GM19035 (cell line): Measurements from ENCODE around the gene FAM228B.
A peak's percentile ranks its signal among the peaks of the same experiment; 100 is the strongest.
"Not testable (repeated sequence)": the region's sequence is repeated elsewhere in the genome, so short reads cannot be mapped to it uniquely, and the experiment has no call there.

ENCODE experiments used
- ATAC-seq: cut with Tn5 transposase; IDR thresholded peaks from one replicate; pipeline ENCODE4 v1.9.1; 2021; ENCODE audit not compliant: unreplicated experiment

Gene FAM228B

DNA sequence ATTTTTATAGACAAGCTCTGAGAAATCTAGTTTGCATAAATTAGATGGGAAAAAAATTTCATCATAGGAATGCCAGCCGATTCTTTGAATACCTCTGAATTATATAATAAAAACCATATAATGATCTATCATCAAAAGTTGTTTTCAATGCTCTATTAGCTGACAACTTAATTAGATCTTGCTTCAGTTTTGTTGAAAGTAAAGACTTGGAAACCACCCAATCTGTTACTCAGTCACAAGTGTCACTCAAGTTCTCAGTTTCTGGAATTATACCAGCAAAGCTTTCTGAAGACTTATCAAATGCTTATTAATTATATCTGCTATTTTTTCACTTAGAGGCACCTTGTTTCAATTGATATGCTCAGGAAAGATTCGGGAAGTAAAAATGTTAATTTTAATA is 21.3 kb upstream of the FAM228B start:
- no peak for ATAC-seq

DNA sequence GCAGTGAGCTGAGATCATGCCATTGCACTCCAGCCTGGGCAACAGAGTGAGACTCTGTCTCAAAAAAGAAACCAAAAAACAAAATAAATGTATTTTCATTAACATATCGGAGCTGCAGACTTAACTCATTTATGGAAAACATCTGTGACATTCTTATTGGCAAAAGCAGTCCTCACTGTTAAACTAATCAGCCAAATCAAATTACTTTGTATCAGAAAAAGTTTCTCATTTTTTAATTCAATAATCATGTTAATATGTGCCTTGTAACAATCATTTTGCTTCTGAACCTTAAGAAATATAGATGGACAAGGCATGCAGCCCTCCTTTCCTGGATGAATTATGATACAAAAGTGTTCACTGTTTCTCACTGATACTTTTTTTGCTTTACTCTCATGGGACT is 20.6 kb upstream of the FAM228B start:
- no peak for ATAC-seq

- ATAC-seq: no peak
Measured at GRCh38 chr2:24104110-24104650, 19.1 kb upstream of the FAM228B start.

GRCh38 chr2:24104906-24105305 is 18.4 kb upstream of the FAM228B start:
- no peak for ATAC-seq

DNA sequence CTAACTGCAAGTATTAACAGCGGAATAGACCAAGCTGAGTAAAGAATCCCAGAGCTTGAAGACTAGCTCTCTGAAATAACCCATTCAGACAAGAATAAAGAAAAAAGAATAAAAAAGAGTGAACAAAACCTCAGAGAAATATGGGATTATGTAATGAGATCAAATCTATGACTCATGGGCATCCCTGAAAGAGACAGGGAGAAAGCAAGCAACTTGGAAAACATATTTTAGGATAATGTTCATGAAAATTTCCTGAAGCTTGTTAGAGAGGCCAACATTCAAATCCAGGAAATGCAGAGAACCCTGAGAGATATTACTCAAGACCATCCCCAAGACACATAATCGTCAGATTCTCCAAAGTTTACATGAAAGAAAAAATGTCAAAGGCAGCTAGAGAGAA is 17.5 kb upstream of the FAM228B start:
- no peak for ATAC-seq

DNA sequence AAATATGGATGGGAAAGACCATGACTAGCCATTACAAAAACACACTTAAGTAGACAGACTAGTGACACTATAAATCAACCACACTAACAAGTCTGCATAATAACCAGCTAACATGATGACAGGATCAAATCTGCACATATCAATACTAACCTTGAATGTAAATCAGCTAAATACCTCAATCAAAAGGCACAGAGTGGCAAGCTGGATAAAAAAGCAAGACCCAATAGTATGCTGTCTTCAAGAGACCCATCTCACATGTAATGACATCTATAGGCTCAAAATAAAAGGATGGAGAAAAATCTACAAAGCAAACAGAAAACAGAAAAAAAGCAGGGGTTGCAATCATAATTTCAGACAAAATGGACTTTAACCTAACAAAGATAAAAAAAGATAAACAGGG is 16.5 kb upstream of the FAM228B start:
- no peak for ATAC-seq

DNA sequence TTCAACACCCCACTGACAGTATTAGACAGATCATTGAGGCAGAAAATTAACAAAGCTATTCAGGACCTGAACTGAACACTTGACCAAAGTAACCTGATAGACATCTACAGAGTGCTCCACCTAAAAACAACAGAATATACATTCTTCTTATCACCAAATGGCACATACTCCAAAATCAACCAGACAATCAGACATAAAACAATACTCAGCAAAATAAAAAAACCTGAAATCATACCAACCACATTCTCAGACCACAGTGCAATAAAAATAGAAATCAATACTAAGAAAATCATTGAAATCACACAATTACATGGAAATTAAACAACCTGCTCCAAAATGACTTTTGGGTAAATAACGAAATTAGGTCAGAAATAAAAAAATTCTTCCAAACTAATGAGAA is 15.9 kb upstream of the FAM228B start:
- no peak for ATAC-seq

DNA sequence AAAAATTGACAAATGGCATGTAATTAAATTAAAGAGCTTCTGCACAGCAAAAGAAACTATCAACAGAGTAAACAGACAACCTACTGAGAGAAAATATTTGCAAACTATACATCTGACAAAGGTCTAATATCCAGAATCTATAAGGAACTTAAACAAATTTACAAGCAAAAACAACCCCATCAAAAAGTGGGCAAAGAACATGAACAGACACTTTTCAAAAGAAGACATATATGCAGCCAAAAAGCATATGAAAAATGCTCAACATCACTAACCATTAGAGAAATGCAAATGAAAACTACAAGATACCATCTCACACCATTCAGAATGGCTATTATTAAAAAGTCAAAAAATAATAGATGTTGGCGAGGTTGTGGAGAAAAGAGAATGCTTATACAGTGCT is 13.8 kb upstream of the FAM228B start:
- not testable (repeated sequence) for ATAC-seq

GRCh38 chr2:24110660-24111303 is 12.5 kb upstream of the FAM228B start:
- no peak for ATAC-seq

GRCh38 chr2:24111407-24111901 is 11.8 kb upstream of the FAM228B start:
- no peak for ATAC-seq

DNA sequence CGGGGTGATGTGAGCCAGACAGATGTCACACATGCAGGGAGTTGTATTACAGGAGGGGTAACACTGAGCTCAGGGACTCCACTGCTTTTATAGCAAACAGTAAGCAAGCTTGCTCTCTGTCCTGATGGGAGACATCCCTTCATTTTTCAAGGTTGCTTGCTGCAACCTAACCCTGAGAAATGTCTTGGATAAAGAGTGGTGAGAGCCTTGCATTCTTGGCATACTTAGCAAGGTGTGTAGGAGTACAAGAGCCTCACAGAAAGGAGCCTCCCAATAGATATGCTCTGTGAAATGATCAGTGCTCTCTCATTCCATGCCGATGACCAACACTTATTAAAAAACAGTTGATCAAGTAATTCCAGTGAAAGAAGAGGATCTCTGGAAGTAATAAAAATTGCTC is 8.2 kb upstream of the FAM228B start:
- ATAC-seq: no peak

DNA sequence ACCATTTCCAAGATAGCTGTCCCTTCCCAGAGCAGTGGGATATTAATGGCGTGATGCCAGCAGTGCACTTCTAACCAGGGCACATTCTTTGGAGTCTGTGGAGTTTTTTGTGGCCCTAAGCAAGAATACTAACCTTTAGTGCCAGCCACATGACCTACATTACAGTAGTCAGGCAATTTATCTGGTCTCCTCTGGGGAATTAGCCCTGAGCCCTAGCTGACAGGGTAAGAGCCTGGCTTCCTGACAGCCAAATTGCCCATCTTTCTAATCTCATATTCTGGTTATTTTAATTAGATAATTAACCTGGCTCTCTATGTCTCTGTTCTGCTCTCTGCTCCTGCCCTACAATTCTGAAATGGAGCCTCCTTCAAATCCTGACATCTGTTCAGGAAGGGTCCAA is 5.4 kb upstream of the FAM228B start:
- no peak for ATAC-seq

DNA sequence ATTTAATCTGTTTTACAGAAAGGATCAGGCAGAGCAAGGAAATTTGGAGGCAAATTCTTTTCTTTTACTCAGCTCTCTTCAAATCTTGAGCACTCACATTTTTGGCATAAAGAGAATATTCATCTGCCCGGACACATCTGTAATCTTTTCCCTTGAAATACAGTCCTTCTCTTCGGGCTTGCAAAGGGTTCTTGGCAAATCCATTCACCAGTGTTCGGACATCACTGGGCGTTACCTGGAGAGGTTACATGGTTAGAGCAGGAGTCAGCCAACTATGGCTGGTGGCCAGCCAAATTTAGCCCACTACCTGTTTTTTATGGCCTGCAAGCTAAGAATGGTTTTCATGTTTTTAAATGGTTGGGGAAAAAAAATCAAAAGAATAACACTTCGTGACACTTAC is 2.2 kb upstream of the FAM228B start:
- ATAC-seq: no peak

GRCh38 chr2:24121469-24121868 is 1.8 kb upstream of the FAM228B start:
- ATAC-seq: no peak

- no peak for ATAC-seq
Measured at GRCh38 chr2:24122366-24123194, 689 bp upstream of the FAM228B start.

GRCh38 chr2:24123922-24124580 is 782 bp downstream of the FAM228B start:
- peak; percentile 8 for ATAC-seq

DNA sequence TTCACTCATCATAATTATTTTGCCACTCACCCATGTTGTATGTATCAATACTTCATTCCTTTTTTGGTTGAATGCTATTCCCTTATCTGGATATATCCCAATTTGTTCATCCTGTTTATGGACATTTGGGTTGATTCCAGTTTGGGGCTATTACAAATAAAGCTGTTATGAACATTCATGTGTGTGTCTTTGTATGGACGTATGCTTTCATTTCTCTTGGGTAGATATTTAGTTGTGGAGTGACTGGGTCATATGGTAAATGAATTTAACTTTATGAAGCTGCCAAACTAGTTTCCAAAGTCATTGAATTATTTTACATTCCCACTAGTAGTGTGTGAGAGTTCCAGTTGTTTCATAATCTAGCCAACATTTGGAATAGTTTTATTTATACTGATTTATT is 2.7 kb downstream of the FAM228B start:
- no peak for ATAC-seq

DNA sequence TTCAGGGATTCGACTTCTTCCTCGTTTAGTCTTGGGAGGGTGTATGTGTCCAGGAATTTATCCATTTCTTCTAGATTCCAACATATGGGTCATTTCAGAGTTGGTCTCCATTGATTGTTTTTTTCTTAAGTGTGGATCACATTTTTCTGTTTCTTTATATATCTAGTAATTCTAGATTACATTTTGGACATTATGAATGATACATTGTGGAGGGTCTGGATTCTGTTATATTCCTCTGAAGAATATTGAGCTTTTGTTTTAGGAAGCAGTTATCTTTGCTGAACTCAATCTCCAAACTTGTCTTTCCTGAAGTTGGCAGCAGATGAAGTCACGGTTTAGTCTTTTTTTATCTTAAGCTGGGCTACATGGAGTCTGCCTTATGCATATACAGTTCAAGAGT is 9.3 kb downstream of the FAM228B start:
- no peak for ATAC-seq

GRCh38 chr2:24140305-24140704 is 17.0 kb downstream of the FAM228B start:
- not testable (repeated sequence) for ATAC-seq

- no peak for ATAC-seq
Measured at GRCh38 chr2:24147364-24147763, 24.1 kb downstream of the FAM228B start.

- ATAC-seq: no peak
Measured at GRCh38 chr2:24152413-24153197, 29.3 kb downstream of the FAM228B start.
